GM18867 (cell line): ENCODE measurements around the gene CIB4.
A peak's percentile ranks its signal among the peaks of the same experiment; 100 is the strongest.

ENCODE experiments used
- ATAC-seq: cut with Tn5 transposase; IDR thresholded peaks from one replicate; pipeline ENCODE4 v1.9.1; 2021; ENCODE audit warnings: mild to moderate bottlenecking, moderate library complexity; ENCODE audit not compliant: unreplicated experiment

Gene CIB4

GRCh38 chr2:26609839-26610277 lies 31.3 kb downstream of the CIB4 start:
- no peak for ATAC-seq

- no peak for ATAC-seq
Measured at GRCh38 chr2:26609205-26609631, 31.9 kb downstream of the CIB4 start.

GRCh38 chr2:26608557-26608956 lies 32.6 kb downstream of the CIB4 start:
- no peak for ATAC-seq

- no peak for ATAC-seq
Measured at GRCh38 chr2:26607698-26608097, 33.5 kb downstream of the CIB4 start.

GRCh38 chr2:26606847-26607190 lies 34.3 kb downstream of the CIB4 start:
- ATAC-seq, result no peak

- no peak for ATAC-seq
Measured at GRCh38 chr2:26605999-26606846, 34.9 kb downstream of the CIB4 start.

GRCh38 chr2:26605195-26605998 lies 35.8 kb downstream of the CIB4 start:
- ATAC-seq, result no peak

GRCh38 chr2:26602575-26602974 lies 38.6 kb downstream of the CIB4 start:
- no peak for ATAC-seq

GRCh38 chr2:26599387-26599786 lies 41.8 kb downstream of the CIB4 start:
- no peak for ATAC-seq

- no peak for ATAC-seq
Measured at GRCh38 chr2:26598996-26599373, 42.2 kb downstream of the CIB4 start.

GRCh38 chr2:26598336-26598995 lies 42.7 kb downstream of the CIB4 start:
- no peak for ATAC-seq

GRCh38 chr2:26597197-26597596 lies 44.0 kb downstream of the CIB4 start:
- no peak for ATAC-seq

GRCh38 chr2:26595146-26595545 lies 46.0 kb downstream of the CIB4 start:
- ATAC-seq, result no peak

GRCh38 chr2:26591619-26592505 lies 49.3 kb downstream of the CIB4 start:
- peak; percentile 46 for ATAC-seq

- ATAC-seq, result no peak
Measured at GRCh38 chr2:26590980-26591618, 50.1 kb downstream of the CIB4 start.

- no peak for ATAC-seq
Measured at GRCh38 chr2:26590508-26590907, 50.7 kb downstream of the CIB4 start.

GRCh38 chr2:26588576-26588975 lies 52.6 kb downstream of the CIB4 start:
- no peak for ATAC-seq

GRCh38 chr2:26587994-26588393 lies 53.2 kb downstream of the CIB4 start:
- no peak for ATAC-seq

- ATAC-seq, result no peak
Measured at GRCh38 chr2:26585966-26586365, 55.2 kb downstream of the CIB4 start.

GRCh38 chr2:26585100-26585499 lies 56.1 kb downstream of the CIB4 start:
- ATAC-seq, result no peak
